Measurements from ENCODE around the gene CNTN4. TPM values are rescaled to one million over a fixed set of nuclear protein-coding genes. Genes with fewer than 3 reads are reported as not detected.

CNTN4 gene
- total and polyA plus RNA-seq, 2 experiments from 2014 or later = 5.6 to 7.9 TPM

DNA sequence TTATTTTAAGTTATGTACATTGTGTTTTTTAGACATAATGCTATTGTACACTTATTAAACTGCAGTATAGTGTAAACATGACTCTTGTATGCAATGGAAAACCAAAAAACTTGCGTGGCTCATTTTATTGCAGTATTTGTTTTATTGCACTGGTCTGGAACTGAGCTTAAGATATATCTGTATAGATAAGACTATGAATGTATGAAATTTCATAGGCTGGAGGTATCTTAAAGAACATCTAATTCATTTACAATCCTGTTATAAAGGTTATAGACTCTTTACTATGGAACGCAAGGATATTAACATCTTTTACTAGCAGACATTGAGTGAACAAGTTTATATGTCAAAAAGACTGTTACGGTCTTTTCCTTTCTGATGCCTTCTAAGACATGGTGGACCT, 552.1 kb downstream of the CNTN4 start:
- no peaks in the 10 kb centered on the region for H3K9me3 ChIP-seq (ENCODE audit: low read depth)
- no peak overlapping the region for H3K4me3 ChIP-seq
- no peak for TF ChIP-seq CTCF (IDR thresholded peaks at IDR 0.05; ENCODE audit: low read depth, low read length)
- no peaks in the 10 kb centered on the region for H3K27me3 ChIP-seq
- peaks cover 24% of the 10 kb centered on the region for H3K4me1 ChIP-seq (ENCODE audit: low read depth)
- H3K36me3 ChIP-seq = no peaks in the 10 kb centered on the region
- no peak for DNase-seq (ENCODE audit: low read depth in 1 of 2, low spot score in 1 of 2)
- H3K27ac ChIP-seq = no peak overlapping the region

GRCh38 chr3:2652386-2652785, 553.7 kb downstream of the CNTN4 start:
- Histone ChIP-seq H3K27me3 (no peaks in the 10 kb centered on the region), H3K4me3 (no peak overlapping the region), H3K9me3 (ENCODE audit: low read depth) (no peaks in the 10 kb centered on the region), H3K36me3 (no peaks in the 10 kb centered on the region), H3K27ac (no peak overlapping the region), H3K4me1 (ENCODE audit: low read depth) (peaks cover 24% of the 10 kb centered on the region)
- no peak for DNase-seq (ENCODE audit: low read depth in 1 of 2, low spot score in 1 of 2)
- TF ChIP-seq CTCF (IDR thresholded peaks at IDR 0.05; ENCODE audit: low read depth, low read length) = no peak

DNA sequence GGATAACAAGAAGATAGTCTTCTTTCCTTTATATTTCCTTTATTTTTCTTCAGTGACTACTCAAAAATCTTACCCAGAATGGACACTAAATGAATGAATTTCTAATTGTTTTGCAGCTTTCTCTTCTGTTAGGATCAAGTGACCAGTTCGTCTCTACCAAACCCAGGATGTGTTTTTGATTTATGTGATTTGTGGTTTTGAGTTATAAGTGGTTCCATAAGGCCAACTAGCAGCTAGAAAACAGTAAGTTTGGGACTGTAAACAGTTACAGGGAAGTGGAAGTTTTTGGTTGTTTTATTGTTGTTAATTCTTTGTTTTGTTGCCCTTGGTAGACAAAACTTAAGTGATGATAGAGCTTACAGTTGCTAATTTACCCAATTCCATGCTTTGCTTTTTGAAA, 555.0 kb downstream of the CNTN4 start:
- Histone ChIP-seq H3K4me1 (ENCODE audit: low read depth) (peaks cover 24% of the 10 kb centered on the region), H3K9me3 (ENCODE audit: low read depth) (no peaks in the 10 kb centered on the region), H3K4me3 (no peak overlapping the region), H3K27ac (no peak overlapping the region), H3K36me3 (no peaks in the 10 kb centered on the region), H3K27me3 (no peaks in the 10 kb centered on the region)
- DNase-seq (ENCODE audit: low read depth in 1 of 2, low spot score in 1 of 2) = no peak
- TF ChIP-seq CTCF (IDR thresholded peaks at IDR 0.05; ENCODE audit: low read depth, low read length) = no peak

GRCh38 chr3:2655229-2655701, 556.6 kb downstream of the CNTN4 start:
- peak overlapping the region; percentile 76 for H3K27ac ChIP-seq
- no peak overlapping the region for H3K4me3 ChIP-seq
- H3K27me3 ChIP-seq = no peaks in the 10 kb centered on the region

DNA sequence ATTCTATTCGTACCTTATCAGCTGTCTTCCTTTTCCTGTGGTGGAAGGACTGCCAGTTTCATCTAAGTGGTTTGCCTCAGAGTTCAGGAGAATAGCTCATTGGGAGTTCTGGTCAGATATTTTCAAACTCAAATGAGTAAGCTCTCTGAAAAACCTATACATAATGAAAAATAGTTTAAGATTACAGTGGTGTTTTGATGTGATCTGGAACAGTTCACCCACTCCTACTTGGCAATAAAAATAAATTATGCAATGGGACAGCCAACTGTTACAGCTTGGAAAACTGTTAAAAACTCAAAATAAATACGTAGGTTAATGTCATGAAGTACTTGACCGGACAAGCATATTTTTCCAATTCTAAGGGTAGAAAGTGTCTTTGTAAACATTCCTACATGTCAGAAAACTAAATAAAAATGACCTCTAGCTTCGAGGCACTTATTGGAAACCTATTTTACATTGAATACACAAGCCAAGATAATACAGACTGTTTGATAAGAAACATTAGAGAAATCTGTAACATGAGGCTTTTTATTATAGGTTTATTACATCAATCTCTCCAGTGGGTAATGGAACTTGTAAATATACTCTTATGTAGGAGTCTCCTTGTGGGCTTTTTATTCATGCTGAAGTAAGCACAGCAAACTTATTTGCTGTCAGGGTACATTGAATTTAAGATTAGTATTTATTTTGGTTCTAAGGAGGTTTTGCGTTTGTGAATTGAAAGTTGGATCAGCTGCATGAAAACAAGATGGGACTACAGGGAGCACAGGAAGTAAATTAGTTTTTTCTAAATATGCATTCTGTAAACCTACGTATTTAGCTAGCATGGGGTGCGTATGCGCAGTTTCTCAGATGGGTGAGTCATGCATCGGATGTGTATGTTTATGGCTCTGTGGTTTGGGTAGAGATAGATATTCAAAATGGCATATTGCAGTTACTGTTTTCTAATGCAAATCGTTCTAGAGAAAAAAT, 558.4 kb downstream of the CNTN4 start:
- no peak for TF ChIP-seq CTCF (IDR thresholded peaks at IDR 0.05; ENCODE audit: low read depth, low read length)
- H3K9me3 ChIP-seq (ENCODE audit: low read depth) = no peaks in the 10 kb centered on the region
- H3K4me3 ChIP-seq = no peak overlapping the region
- H3K27ac ChIP-seq = no peak overlapping the region
- DNase-seq (ENCODE audit: low read depth in 1 of 2, low spot score in 1 of 2) = peak in 1 of 2 donors; percentile 47
- no peaks in the 10 kb centered on the region for H3K36me3 ChIP-seq
- H3K27me3 ChIP-seq = no peaks in the 10 kb centered on the region
- peaks cover 24% of the 10 kb centered on the region for H3K4me1 ChIP-seq (ENCODE audit: low read depth)

More at GRCh38 chr3:2655229-2655701, 556.6 kb downstream of the CNTN4 start:
- peaks cover 24% of the 10 kb centered on the region for H3K4me1 ChIP-seq (ENCODE audit: low read depth)
- peak in 1 of 2 donors; percentile 14 for DNase-seq (ENCODE audit: low read depth in 1 of 2, low spot score in 1 of 2)
- no peak for TF ChIP-seq CTCF (IDR thresholded peaks at IDR 0.05; ENCODE audit: low read depth, low read length)
- H3K36me3 ChIP-seq = no peaks in the 10 kb centered on the region
- H3K9me3 ChIP-seq (ENCODE audit: low read depth) = no peaks in the 10 kb centered on the region

All from cardiac muscle cell (in vitro differentiated cells and primary cell).